Measurements from ENCODE around the gene CTBP1.
"Not testable (repeated sequence)": the region's sequence is repeated elsewhere in the genome, so short reads cannot be mapped to it uniquely, and the experiment has no call there.

Gene CTBP1

GRCh38 chr4:1241466-1241935 lies 7.4 kb downstream of the CTBP1 start:
- TF ChIP-seq POLR2AphosphoS5 (IDR thresholded peaks at IDR 0.05; ENCODE audit: low read depth, low read length) (no peak), POLR2A (IDR thresholded peaks at IDR 0.05; ENCODE audit: low read depth, low read length) (no peak), TAF1 (IDR thresholded peaks at IDR 0.05; ENCODE audit: borderline replicate concordance, low read depth, low read length) (no peak)
- DNase-seq (ENCODE audit: insufficient read length) (no peak), FAIRE-seq (no peak)

GRCh38 chr4:1240721-1241465 lies 8.0 kb downstream of the CTBP1 start:
- TF ChIP-seq POLR2A (IDR thresholded peaks at IDR 0.05; ENCODE audit: low read depth, low read length) (no peak), TAF1 (IDR thresholded peaks at IDR 0.05; ENCODE audit: borderline replicate concordance, low read depth, low read length) (no peak), POLR2AphosphoS5 (IDR thresholded peaks at IDR 0.05; ENCODE audit: low read depth, low read length) (no peak)
- no peak for DNase-seq (ENCODE audit: insufficient read length)
- FAIRE-seq: no peak

- FAIRE-seq (no peak), DNase-seq (ENCODE audit: insufficient read length) (no peak)
- TF ChIP-seq TAF1 (IDR thresholded peaks at IDR 0.05; ENCODE audit: borderline replicate concordance, low read depth, low read length) (no peak), POLR2A (IDR thresholded peaks at IDR 0.05; ENCODE audit: low read depth, low read length) (no peak), POLR2AphosphoS5 (IDR thresholded peaks at IDR 0.05; ENCODE audit: low read depth, low read length) (no peak)
These were observed 9.0 kb downstream of the CTBP1 start for GRCh38 chr4:1239950-1240307.

- DNase-seq (ENCODE audit: insufficient read length): peak; percentile 27
- no peak for TF ChIP-seq TAF1 (IDR thresholded peaks at IDR 0.05; ENCODE audit: borderline replicate concordance, low read depth, low read length)
- peak; percentile 42; the same call in 1 of the 2 replicates for TF ChIP-seq POLR2A (IDR thresholded peaks at IDR 0.05; ENCODE audit: low read depth, low read length)
- TF ChIP-seq POLR2AphosphoS5 (IDR thresholded peaks at IDR 0.05; ENCODE audit: low read depth, low read length): peak; percentile 22; the same call in 1 of the 2 replicates
- FAIRE-seq: no peak
These were observed 9.6 kb downstream of the CTBP1 start for GRCh38 chr4:1239141-1239949.

- DNase-seq (ENCODE audit: insufficient read length) (peak; percentile 29), FAIRE-seq (no peak)
- TF ChIP-seq POLR2AphosphoS5 (IDR thresholded peaks at IDR 0.05; ENCODE audit: low read depth, low read length) (no peak), POLR2A (IDR thresholded peaks at IDR 0.05; ENCODE audit: low read depth, low read length) (no peak), TAF1 (IDR thresholded peaks at IDR 0.05; ENCODE audit: borderline replicate concordance, low read depth, low read length) (no peak)
These were observed 10.3 kb downstream of the CTBP1 start for GRCh38 chr4:1238676-1239000.

GRCh38 chr4:1237981-1238675 lies 10.8 kb downstream of the CTBP1 start:
- no peak for DNase-seq (ENCODE audit: insufficient read length)
- FAIRE-seq: no peak
- no peak for TF ChIP-seq POLR2A (IDR thresholded peaks at IDR 0.05; ENCODE audit: low read depth, low read length)
- TF ChIP-seq POLR2AphosphoS5 (IDR thresholded peaks at IDR 0.05; ENCODE audit: low read depth, low read length): no peak
- TF ChIP-seq TAF1 (IDR thresholded peaks at IDR 0.05; ENCODE audit: borderline replicate concordance, low read depth, low read length): no peak

GRCh38 chr4:1237261-1237660 lies 11.7 kb downstream of the CTBP1 start:
- not testable (repeated sequence) for DNase-seq (ENCODE audit: insufficient read length); FAIRE-seq

- FAIRE-seq; DNase-seq (ENCODE audit: insufficient read length): not testable (repeated sequence)
These were observed 12.1 kb downstream of the CTBP1 start for GRCh38 chr4:1236836-1237235.

GRCh38 chr4:1236103-1236641 lies 12.8 kb downstream of the CTBP1 start:
- TF ChIP-seq POLR2A (IDR thresholded peaks at IDR 0.05; ENCODE audit: low read depth, low read length) (no peak), POLR2AphosphoS5 (IDR thresholded peaks at IDR 0.05; ENCODE audit: low read depth, low read length) (no peak), TAF1 (IDR thresholded peaks at IDR 0.05; ENCODE audit: borderline replicate concordance, low read depth, low read length) (no peak)
- FAIRE-seq (no peak), DNase-seq (ENCODE audit: insufficient read length) (no peak)

- FAIRE-seq: no peak
- TF ChIP-seq TAF1 (IDR thresholded peaks at IDR 0.05; ENCODE audit: borderline replicate concordance, low read depth, low read length) (no peak), POLR2AphosphoS5 (IDR thresholded peaks at IDR 0.05; ENCODE audit: low read depth, low read length) (no peak), POLR2A (IDR thresholded peaks at IDR 0.05; ENCODE audit: low read depth, low read length) (no peak)
- DNase-seq (ENCODE audit: insufficient read length): no peak
These were observed 13.4 kb downstream of the CTBP1 start for GRCh38 chr4:1235381-1236102.

GRCh38 chr4:1234811-1235292 lies 14.1 kb downstream of the CTBP1 start:
- FAIRE-seq: no peak

More at GRCh38 chr4:1234811-1235292, 14.1 kb downstream of the CTBP1 start:
- TF ChIP-seq TAF1 (IDR thresholded peaks at IDR 0.05; ENCODE audit: borderline replicate concordance, low read depth, low read length) (no peak), POLR2AphosphoS5 (IDR thresholded peaks at IDR 0.05; ENCODE audit: low read depth, low read length) (0 out of 2 replicates have a peak, but pooled peaks have one; percentile 13)
- no peak for DNase-seq (ENCODE audit: insufficient read length)

Measured in GM12892 (cell line).